IPS-NIHi7 (cell line): ENCODE measurements around the gene ACOT13.
"Not testable (repeated sequence)": the region's sequence is repeated elsewhere in the genome, so short reads cannot be mapped to it uniquely, and the experiment has no call there.

ENCODE experiments used
- DNase-seq: peaks from one replicate; pipeline ENCODE4 v3.0.0; 2012; ENCODE audit warnings: mixed read lengths; ENCODE audit errors: extremely low spot score

Gene ACOT13

DNA sequence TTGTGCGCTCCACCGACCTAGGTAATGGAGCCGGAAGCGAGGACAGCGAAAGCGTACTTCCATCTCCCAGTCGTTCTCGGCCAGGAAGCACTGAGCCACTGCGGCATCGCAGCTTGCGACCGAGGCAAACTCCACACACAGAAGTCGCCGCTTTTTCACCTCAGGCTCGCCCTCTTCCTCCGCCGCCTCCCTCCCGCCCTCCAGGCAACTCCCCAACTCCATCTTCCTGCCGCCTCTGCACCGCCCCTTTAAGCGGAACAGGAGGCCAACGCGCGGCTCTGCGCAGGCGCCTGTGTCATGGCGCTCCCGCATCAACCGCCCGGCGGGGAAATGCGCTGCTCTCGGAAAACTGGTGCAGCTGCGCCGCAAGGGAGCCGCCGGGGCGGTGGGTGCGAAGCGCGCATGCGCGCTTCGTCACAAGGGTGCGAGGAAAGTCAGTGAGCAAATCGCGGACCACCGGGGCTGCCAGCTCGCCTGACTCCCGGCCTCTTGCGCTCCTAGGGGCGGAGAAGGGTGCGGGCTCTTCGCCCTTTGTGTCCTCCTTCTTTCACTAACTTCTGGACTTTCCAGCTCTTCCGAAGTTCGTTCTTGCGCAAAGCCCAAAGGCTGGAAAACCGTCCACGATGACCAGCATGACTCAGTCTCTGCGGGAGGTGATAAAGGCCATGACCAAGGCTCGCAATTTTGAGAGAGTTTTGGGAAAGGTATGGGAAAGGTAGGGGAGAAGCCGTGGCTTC, at the start of gene ACOT13, which contains the start of gene TDP2:
TSS of gene ACOT13 (plus strand) at position 437 of the 737 bp plus-strand sequence. CDS start at position 624, 187 bp downstream.
TSS of gene TDP2 (minus strand) at position 259 of the 737 bp plus-strand sequence. CDS start at position 222, 37 bp downstream.
- peak; percentile 96 for DNase-seq

- no peak for DNase-seq
Observed at GRCh38 chr6:24619661-24620060, 47.2 kb upstream of the ACOT13 start.

DNA sequence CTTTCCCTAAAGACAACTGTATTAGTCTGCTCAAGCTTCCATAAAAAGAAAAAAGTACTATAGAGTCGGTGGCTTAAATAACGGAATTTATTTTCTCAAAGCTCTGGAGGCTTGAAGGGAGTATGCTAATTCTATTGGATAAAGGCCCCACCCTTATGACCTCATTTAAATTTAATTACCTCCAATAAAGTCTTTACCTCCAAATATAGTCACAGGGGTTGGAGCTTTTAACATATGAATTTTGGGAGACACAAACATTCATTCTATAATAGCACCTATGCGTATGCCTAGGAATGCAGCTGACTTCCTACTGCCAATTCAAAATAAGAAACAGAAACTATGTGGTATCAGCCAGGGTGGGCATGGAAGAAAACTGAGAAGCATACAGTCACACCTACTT, 46.2 kb upstream of the ACOT13 start:
- no peak for DNase-seq

DNA sequence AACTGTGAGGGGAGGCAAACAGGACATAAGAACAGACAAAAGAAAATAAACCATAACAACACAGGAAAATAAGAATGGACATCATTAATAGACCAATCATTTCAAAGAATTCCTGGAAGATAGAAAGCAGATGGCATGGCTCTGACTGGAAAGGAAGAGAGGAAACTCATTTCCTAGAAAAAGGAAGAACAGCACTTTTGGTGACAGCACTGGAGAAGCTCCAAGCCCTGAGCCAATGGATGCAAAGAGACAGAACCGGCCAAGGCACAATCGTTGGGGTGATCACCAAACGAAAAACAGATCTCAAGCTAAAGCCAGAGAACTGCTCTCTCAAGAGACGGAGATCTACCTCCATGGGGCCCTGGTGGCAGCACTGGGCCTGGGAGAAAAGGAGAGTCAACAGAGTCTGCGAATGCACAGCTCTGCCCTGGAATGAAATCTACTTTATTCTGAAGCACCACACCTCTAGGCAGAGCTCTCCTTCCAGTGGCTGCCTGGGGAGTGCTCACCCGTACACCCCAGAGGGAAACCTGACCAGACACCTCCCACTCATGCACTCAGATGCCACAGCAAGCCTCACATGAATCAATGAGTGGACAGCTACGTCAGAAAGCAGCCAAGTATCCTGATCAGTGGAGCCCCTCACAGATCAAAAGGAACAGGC, 45.1 kb upstream of the ACOT13 start:
- DNase-seq, result no peak

DNA sequence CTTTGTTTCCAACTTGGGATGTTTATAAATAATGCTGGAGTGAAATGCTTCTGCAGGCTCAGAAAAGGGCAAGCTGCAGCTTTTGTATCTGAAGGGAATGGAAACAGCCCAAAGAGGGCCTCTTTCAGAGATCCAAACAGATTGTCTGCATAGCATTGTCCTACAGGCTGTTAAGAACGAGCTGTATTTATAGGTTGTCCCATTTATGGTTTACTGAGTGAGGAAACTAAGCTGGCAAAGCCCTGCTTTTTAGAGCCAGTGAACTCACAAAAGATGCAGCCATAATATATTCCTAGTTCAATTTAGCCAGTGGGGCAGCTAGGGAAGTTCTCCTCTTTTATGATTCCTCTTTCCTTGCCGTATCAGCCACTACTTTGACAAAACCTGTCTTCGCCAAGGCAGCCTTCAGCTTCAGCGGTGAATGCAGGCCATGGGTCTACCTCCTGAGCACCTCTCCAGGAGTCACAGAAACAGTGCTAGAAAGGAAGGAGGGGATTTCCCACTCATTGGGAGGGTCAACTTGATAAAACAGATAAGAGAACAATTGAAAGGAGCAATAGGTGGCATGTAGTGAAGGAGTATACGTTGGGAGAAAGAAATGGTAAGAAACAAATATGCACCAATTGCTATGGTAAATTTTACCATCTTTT, 35.9 kb upstream of the ACOT13 start:
- DNase-seq, result peak; percentile 34

DNA sequence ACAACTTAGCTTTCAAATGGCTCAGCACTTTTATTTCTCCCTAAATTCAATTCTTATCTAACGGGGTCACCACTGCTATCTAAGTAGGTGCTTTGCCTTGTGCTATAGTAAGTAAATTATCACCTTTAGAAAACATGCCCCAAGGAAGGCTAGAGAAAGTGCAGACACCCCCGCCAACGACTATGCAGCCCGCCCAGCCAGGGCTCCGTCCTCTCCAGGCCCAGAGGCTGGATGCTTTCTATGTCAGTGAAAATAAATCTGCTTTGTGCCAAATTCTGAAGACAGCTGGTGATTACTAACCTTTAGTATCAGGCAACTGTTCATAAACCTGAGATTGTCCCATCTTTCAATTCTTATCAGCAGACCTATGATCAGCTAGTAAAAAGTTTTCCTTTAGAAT, 35.2 kb upstream of the ACOT13 start:
- DNase-seq, result no peak

DNA sequence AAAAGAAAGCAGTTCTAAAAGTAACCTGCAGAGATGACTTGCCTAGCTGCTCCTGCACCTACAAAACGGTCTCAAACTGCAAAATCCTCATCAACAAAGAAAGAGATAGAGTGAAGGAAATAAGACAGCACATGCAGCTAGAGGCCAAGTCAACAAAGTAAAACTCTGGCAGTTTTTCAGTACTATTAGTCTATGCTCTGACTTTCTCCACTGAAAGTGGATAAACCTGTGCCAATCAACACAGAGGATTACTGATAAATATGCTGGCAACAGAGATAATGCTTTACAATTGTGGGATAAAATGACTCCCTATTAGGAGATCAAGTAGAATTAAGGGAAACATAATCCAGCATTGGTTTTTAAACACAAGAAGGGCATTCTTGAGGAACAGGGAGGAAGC, 34.3 kb upstream of the ACOT13 start:
- DNase-seq, result no peak

GRCh38 chr6:24636681-24637080, 30.2 kb upstream of the ACOT13 start:
- DNase-seq, result no peak

- no peak for DNase-seq
Observed at GRCh38 chr6:24640166-24640565, 26.7 kb upstream of the ACOT13 start.

- DNase-seq, result not testable (repeated sequence)
Observed at GRCh38 chr6:24640631-24641030, 26.2 kb upstream of the ACOT13 start.

DNA sequence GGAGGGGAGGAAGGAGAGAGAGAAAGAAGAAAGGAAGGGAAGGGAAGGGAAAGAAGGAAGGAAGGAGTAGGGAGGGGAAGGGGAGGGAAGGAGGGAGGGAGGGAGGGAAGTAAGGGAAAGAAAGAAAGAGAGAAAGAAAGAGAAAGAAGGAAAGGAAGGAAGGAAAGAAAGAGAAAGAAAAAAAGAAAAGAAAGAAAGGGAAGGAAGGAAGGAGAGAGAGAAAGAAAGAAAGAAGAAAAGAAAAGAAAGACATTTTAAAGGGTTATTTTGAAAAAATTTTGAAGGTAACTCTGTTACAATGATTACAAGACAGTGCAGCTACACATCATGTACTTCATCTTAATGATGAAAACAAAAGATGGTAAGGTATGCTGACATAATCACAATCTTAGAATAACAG, 24.8 kb upstream of the ACOT13 start:
- DNase-seq, result no peak

- no peak for DNase-seq
Observed at GRCh38 chr6:24643920-24644319, 23.0 kb upstream of the ACOT13 start.

DNA sequence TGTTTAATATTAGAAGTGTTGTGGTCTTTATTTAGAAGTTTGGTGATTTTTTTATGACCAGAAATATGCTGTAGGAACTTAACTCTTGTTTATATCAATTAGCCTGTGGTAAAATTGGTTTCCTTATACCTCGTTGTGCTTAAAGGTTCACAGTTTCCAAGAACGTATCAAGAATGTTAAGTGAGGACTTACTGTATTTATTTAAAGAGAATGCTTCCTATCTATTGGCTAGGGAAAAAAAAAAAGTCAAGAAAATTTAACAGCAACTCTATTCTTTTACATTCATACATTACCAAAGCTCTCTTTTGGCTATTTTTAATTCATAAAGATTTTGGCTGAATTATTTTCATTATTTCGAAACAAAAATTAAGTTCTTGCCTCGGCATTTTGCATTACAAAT, 22.5 kb upstream of the ACOT13 start:
- no peak for DNase-seq

DNA sequence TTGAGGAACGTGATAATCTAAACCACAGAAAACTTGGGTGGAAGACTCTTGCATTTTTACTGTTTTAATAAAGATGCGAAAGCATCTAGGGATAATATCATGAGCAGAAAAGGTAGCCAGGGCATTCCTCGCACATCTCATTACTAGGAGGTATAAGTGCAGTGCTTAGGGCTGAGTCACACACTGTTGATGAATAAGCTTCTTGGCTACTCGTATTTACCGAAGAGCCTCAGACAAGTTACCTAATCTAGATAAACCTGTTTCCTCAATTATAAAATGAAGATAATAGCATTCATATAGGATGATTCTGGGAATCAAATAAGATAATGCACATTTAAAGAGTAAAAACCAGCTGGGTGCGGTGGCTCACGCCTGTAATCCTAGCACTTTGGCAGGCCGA, 20.1 kb upstream of the ACOT13 start:
- DNase-seq, result no peak

DNA sequence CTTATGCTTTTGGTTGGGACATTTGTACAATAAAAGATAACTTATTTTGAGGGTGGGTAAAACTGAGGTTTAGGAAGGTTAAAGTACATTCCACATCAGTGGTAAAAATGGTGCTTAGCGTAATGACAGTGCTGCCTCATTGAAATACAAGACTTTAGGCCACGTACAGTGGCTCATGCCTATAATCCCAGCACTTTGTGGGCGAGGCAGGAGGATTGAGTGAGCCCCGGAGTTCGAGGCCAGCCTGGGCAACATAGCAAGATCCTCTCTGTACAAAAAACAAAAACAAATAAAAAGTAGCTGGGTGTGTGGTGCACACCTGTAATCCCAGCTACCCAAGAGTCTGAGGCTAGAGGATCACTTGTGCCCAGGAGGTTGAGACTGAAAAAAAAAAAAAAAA, 18.6 kb upstream of the ACOT13 start:
- no peak for DNase-seq

DNA sequence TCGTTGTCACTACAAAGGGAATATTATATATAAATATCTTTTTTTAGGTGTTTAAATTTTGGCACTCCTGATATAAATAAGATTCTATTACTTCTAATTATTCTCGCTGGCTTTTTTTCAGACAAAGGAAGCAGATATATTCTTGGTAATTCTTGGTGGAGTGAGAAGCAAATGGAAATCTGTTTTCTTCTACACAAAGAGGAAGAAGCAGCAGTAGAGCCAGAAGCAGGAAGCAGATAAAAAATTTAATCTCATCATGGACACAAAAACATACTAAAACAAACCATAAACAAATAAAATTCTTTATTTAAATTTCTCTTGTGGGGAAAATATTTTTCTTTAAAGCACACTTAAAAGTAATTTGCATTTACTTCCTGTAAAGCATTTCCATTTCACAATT, 17.2 kb upstream of the ACOT13 start:
- DNase-seq, result no peak

DNA sequence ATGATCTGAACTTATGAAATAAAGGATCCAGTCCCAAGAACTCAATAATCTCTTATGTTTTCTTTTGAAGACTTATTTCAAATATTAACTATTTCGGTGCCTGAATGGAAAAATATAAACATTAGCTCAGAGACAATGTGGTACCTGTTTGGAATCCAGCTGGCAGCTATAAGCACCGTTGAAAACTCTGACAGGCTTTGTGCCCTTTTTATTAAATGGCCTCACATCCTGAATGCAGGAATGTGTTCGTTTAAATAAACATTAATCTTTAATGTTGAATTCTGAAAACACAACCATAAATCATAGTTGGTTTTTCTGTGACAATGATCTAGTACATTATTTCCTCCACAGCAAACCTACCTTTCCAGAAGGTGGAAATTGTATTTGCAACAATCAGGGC, 16.5 kb upstream of the ACOT13 start:
- DNase-seq, result no peak

GRCh38 chr6:24655215-24655614, 11.7 kb upstream of the ACOT13 start:
- no peak for DNase-seq

DNA sequence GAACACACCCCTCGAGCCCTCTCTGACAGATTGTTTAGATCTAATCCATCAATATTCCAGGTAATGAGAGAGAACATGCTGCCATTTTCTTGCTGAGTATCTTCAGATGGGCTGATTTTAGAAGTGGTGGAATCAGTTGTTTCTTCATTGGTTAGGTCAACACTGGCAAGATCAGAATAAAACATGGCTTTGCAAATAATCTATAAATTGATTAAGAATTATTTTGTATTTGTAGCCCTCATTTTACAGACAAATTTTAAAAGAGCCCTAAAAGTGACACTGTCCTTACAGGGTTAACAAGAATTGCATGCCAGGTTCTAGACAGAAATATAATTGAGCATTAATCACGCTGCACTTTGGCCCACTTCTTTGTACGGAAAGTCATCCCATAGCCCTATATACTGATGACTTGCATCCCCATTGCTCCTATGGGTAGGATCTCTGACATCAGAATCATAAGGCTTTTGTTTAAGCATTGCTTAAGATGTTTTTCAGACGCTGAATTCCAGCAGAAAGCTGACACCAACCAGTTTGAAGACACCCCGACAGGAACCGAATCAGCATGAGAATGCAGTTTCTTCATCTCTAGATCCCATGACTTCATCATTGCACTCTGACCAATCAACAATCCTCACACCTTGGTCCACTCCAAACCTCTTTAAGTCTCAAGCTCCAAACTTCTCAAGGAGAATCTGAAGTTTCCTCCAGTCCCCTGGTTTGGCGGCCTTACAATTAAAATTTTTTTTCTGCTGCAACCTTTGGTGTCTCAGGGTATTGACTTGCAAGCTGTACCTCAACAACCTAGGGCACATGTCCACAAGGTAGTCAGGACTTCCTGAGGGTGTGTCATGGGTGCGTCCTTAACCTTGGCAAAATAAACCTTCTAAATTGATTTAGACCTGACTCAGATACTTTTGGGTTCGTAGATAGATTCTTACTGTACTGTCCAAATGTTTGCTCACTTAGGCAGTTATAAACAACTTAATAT, 8.0 kb upstream of the ACOT13 start:
- DNase-seq, result peak; percentile 26

DNA sequence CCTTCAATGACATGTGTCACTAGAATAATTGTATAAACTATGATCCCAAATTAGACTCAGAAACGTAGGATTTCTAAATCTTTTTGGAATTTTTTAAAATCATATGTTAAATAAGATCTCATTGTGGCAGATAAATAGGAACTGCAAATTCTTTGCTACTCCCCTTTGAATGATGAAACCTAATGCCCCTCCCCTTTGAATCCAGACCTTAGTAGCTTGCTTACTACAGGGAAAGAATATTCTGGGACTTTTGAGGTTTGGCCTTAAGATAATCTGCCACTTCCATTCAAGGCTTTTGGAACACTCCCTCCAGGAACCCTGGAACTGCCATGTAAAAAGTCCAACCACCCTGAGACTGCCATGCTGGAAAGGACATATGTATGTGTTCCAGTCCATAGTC, 7.3 kb upstream of the ACOT13 start:
- DNase-seq, result no peak

DNA sequence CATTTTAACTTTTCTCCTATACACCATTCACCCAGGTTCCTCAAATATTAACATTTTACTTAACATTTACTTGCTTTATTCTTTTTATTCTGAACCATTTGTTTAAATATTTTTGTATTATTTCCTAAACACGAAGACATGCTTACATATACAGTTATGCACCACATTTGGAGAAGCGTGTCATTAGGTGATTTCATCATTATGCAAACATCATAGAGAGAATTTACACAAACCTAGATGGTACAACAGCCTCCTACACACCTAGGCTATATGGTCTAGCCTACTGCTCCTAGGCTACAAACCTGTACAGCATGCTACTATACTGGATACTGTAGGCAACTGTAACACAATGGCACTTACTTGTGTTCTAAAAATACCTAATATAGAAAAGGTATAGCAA, 6.8 kb upstream of the ACOT13 start:
- DNase-seq, result no peak

GRCh38 chr6:24661759-24662158, 5.1 kb upstream of the ACOT13 start:
- DNase-seq, result not testable (repeated sequence)
